Iris pigment epithelial cell (primary cell): ENCODE results near the gene TIPRL.
"Not testable (repeated sequence)": the region's sequence is repeated elsewhere in the genome, so short reads cannot be mapped to it uniquely, and the experiment has no call there.

ENCODE experiments used
- DNase-seq: peaks from one replicate; pipeline ENCODE4 v3.0.0-alpha.2; 2011; ENCODE audit warnings: low read depth

Gene TIPRL

DNA sequence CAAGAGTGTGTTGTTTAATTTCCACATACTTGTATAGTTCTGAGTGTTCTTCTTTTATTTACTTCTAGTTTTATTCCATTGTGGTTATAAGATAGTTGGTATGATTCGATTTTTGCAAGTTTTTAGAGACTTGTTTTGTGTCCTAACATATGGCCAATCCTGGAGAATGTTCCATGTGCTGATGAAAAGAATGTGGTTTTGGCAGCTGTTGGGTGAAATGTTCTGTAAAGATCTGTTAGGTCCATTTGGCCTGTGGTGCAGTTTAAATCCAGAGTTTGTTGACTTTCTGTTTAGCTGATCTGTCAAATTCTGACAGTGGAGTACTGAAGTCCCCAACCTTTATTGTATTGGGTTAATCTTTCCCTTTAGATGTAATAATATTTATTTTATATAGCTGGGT, 19.5 kb upstream of the TIPRL start:
- DNase-seq, result peak; percentile 28

DNA sequence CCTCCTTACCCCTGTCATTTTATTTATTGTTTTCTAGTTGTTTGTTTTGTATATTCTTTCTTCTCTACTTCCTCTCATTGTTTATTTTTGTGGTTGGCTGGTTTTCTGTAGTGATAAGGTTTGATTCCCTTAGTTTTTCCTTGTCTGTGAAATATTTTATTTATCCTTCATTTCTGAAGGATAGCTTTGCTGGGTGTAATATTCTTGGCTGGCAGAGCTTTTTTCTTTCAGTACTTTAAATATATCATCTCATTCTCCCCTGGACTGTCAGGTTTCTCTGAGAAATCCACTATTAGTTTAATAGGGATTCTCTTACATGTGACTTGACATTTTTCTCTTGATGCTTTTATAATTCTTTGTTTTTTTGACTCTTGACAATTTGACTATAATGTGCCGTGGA, 18.8 kb upstream of the TIPRL start:
- DNase-seq, result no peak

DNA sequence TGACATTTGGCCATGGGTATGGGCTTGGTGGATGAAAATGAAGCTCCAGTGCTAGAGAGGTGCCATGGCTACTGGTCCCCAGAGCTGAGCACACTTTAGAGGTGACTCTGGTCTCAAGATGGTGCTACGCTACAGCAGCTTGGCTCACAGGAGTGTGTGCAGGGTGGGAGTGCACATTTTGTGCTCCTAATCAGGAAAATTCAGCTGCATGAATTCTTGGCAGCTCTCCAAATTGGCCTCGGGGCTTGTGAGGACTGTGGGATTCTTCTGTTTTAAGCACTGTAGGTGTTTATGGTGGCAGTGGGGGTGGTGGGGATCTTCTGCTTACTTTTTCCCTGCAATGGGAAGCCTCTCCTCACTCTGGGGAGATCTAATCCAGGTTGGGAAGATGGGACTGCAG, 17.3 kb upstream of the TIPRL start:
- DNase-seq, result no peak

DNA sequence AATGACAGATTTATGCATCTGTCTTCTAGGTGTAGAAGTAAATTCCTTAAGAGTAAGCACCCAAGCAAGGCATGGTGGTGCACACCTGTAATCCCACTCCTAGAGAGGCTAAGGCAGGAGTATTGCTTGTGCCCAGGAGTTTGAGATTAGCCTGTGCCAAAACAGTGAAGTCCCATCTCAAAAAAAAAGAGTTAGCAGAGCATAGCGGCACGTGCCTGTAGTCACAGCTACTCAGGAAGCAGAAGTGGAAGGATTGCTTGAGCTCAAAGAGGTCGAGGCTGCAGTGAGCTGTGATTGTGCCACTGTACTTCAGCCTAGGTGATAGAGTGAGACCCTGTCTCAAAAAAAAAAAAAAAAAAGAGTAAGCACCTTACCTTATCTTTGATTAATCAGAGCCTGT, 15.1 kb upstream of the TIPRL start:
- DNase-seq, result no peak

DNA sequence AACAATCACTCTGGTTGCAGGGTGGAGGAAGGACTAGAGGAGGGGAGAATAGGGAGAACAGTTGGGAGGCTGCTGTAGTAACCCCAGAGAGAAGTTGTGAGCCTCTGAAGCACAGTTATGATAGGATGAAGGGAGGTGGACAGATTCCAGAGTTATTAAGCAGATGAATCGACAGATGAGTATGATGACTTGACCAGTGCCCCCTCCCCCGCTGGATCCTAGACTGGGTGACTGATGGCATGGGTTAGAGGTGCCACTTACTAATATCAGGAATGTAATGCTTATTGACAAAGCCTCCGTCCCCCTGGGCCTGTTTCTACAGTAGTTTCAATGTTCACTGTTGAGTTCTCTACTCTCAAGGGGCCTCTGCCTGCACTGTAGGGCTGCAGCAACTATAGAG, 14.0 kb upstream of the TIPRL start:
- no peak for DNase-seq

DNA sequence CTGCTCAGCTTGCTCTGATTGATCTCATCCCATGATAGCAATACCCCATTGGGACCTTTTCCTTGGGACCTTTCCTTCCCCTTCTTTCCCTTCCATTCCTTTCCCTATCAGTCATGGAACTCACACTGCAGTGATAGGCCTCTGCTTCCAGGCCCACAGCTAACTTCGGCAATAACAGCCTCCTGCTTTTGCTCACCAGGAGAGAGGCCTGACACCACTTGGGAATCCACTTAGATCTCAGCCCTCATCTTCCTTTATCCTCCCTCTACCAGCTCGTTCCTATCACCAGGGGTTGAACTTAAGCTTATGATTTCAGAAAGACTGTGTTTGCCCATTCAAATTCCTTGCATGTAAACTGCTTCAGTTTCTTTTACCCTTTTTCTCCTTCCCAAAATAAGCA, 11.0 kb upstream of the TIPRL start:
- DNase-seq, result no peak

DNA sequence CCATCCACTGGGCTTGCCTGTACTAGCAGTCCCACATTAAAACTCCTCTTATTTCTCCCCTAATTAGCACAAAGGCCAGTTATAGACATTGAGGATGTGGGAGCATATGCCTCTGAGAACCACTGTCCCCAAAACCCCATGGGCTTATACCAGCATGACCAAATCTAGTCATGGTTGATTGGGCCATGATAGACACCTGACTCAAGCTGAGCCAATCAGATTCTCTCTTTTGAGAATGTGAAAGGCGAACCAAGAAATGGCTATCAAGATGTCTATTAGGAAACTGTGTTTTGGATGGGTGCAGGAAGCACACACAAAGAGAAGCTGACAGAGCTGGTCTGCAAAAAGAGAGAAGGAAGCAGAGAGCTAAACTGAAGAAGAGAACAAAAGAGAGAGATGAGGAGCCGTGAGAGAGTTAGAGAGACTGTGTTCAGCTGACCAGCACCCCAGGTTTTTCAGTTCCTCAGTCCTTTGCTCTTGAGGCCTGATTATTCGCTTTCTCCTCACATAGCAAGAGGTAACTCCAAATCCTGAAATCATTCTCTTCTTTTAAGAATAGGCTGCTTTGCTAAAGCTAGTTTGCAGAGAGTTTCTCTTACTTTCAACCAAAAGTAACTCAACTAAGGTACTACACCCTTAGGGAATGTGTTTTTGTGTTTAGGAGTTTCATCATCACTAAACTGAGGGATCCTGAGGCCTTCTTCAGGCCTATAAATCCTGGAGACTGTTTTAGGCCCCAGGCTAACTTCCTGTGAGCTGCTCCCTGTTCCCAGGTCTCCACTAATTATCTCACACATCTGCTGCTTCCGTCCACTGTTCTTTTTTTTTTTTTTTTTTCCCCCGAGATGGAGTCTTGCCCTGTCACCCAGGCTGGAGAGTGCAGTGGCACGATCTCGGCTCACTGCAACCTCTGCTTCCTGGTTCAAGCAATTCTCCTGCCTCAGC, 7.9 kb upstream of the TIPRL start:
- no peak for DNase-seq

DNA sequence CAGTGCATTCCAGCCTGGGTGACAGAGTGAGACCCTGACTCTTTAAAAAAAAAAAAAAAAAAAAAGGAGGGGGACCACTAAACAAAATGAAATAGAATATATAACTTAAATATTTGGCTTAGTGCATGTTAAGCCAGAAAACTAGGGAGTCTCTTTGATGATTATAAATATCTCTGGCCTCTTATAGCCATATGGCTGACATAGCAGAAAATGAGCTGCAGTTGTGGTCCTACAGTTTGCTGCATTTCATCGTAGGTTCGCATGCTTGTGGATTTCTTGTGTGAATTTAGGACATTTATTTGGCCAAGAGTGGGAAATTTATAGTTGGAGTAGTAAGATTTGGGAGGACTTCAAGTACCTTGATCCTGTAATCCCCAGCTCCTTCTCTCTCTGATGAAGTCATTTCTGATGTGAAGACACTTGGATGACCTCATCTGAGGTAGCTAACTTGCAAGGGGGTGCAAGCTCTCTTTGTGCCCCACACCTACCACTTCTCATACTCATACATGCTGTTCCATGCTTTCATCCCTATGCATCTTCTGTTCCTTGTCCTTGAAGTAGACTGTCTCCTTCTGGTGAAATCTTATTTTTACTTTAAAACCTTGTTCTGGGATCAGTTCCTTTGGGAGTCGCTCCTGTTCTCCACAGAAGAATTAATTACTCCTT, 6.4 kb upstream of the TIPRL start:
- no peak for DNase-seq

DNA sequence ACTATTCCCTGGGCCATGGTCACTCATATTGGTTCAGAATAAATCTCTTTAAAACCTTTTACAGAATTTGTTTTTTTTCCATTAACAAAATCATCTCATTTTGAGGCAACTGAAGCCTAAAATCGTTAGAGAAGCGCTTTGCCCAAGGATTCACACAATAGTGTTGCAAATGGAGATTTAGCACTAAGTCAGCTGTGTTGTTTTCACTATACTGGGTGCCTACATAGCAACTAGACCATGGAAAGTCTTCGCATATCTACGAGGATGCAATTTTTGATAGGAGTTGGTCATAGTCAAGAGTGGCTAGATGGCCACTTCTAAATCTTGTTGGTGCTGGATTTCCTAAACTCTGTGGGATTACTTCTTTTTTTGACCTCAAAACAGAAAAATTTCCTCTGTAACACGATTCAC, 530 bp upstream of the TIPRL start:
- DNase-seq, result no peak

DNA sequence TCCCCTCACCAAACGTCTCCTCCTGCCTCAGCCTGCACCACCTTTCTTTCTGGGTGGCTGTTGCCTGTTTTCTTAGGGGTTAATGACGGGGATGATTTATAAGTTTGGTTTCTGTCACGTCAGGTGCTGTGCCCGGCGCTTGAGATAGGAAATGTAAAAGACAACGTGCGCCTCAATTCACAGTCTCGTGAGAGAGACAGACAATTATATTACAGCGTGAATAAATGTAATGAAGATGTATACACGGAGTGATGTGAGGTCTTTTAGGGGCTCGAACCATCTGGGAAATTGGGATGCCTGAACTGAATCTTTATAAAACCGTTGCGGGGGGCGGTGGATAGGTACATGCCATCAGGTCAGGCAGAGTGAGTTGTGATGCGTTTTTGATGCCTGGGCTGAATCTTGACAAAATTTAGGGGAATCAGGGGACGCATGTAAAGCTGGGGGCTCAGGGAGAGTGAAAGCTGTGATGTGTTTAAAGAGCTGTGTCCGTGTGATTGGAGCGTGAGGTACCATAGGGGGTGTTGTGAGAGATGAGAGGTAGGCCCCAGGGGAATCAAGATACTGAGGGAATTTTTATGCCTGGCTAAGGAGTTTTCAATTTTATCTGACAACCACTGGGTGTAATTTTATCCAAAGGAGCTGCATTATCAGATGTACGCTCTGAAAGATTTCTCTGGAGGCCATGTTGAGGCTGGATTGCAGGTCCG, 831 bp downstream of the TIPRL start:
- DNase-seq, result peak; percentile 27

DNA sequence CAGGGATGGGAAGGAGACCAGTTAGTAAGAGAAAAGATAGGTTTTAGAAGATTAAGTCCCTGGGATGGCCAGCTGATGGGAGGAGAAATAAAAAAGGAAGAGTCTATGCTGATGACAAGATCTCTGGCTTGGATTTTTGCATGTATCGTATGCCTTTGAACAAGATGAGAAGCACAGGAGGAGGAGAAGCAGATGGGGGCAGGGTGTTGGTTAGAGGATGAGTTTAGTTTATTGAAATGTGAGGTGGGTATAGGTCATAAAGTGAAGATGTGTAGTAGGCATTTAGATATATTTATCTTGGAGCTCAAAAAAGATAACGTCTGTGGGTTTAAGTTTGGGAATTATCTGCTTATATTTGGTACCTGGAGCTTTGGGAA, 1.4 kb downstream of the TIPRL start:
- DNase-seq, result peak; percentile 9

DNA sequence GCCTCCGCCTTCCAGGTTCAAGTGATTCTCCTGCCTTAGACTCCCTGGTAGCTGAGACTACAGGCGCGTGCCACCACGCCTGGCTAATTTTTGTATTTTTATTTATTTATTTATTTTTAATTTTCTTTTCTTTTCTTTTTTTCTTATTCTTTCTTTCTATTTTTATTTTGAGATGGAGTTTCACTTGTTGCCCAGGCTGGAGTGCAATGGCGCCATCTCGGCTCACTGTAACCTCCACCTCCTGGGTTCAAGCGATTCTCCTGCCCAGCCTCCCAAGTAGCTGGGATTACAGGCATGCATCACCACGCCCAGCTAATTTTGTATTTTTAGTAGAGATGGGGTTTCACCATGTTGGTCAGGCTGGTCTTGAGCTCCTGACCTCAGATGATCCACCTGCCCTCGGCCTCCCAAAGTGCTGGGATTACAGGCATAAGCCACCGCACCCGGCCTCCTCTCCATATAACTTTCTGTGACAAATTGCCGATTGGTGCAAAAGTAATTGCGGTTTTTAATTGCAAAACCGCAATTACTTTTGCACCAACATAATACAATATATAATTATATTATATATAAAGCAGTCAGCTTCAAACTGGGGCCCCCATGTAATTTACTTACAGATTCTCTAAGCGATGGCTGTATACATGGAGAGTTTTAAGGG, 2.4 kb downstream of the TIPRL start:
- DNase-seq, result not testable (repeated sequence)

DNA sequence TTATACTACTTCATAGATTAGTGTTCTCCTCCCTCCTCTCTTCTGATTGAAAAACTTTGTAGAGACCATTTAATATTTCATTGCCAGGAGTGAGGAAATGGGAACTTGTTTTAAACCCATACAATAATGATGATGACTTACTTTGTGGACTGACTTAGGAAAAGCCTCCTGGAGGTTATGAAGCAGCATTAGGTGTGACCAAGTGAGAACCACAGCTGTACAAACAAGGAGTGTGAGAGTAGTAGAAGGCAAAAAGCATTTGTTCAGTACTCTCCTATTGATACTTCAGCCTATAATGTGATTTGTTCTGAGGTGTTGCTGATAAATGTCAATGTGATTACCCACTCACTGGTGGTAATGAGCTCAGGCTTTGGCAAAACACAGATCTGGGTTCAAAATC, 8.4 kb downstream of the TIPRL start:
- no peak for DNase-seq

DNA sequence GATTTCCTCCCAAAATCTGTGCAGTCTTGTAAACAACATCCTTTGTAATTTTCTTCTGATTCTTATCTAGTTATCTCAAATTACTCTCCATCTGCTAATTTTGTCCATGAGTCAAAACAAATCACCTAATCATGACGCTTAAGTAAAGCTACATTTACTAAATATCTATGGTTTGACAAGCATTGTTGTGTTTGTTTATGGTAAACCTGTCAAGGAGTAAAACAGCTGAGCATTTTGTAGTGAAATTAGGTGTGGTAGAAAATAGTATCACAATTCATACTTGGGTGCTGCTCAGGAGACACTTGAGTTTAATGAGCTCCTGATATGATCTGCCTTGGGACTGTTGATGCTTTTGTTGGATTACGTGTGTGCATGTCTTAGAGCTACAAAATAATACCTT, 11.6 kb downstream of the TIPRL start:
- DNase-seq, result no peak

DNA sequence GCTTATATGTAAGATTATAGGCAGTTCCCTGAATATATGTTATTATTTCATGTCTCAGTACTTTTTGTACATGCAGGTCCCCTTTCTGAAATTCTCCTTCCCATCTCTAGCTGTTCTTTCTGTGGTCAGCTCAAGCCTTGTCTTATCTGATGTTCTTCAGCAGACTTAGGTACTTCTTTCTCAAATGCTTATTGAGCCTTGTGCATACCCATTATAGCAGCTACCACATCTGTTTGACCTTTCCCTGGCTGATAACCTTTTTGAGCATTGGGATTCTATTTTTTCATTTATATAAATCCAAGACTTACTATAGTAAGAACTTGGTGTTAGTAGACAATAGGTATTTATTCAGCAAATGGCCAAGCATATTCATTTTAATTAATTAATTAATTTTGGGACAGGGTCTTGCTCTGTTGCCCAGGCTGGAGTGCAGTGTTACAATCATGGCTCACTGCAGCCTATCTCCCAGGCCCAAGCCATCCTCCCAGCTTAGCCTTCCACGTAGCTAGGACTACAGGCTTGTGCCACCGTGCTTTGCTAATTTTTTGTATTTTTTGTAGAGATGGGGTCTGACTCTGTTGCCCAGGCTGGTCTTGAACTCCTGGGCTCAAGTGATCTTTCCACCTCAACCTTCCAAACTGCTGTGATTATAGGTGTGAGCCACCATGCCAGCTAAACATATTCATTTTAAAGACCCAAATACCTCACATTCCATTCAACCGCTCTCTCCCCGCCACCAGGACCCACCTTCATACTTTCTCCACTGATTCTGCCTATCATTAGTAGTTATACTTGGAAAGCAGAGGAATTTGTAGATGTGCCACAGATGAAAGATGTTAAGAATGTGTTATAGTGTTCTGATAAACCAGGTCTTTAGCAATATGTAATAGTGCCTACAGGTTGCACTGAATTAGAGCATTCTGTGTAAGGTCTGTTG, 16.7 kb downstream of the TIPRL start:
- peak; percentile 12 for DNase-seq

DNA sequence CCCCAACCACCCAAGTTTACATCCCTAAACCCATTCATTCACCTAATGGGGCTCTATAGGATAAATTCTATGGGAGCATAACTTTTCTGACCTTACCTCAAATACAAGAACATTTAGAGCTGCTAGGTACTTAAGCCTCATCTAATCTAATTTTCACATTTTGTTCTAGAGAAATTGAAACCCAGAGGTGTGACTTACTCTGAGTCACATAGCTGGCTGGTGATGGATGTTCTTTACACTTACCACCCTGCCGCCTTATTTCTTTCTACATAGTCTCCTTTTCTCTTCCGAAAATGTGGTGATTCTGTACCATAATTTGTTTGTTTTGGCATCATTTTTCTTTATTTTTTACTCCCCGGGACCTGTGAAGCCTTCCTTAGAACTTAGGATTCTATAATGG, 20.3 kb downstream of the TIPRL start:
- no peak for DNase-seq

DNA sequence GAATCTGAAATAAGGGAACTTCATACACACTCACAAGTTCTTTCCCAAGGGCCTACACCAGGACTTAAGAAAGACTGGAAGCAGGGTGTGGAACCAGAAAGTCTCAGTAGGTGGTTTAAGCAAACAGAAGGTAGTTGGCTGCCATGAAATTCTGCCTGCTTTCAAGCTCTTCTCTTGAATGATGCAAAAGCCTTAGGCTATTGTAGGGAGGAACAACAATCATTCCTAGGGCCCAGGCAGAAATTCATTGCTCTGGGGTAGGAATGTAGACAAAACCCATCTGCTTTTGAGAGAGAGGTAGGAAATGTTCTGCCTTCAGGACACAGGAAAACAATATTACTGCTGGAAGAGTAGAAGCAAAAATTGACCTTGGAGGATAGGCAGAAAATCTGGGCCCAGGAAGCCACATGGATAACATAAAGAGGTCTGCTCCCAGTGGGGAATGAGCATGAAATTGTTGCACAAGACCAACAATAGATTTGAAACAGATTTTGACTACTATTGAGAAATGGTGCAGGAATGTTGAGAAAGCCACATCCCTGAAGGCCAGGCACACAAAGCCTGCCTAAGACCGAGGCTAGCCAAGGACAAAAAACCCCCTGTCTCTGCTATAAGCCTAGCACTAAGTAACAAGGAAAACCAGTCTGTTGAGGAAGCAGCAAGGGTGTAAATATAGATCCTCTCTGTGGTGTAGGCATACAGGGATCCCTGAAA, 24.3 kb downstream of the TIPRL start:
- DNase-seq, result peak; percentile 91

DNA sequence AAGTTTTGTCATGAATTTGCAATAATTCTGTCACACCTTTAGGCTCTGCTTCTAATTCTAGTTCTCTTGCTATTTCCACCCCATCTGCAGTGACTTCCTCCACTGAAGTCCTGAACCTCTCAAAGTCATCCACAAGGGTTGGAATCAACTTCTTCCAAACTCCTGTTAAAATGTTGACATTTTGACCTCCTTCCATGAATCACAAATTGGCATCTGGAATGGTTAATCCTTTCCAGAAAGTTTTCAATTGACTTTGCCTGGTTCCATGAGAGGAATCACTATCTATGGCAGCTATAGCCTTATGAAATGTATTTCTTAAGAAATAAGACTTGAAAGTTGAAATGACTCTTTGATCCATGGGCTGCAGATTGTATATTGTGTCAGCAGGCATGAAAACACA, 27.3 kb downstream of the TIPRL start:
- DNase-seq, result no peak

DNA sequence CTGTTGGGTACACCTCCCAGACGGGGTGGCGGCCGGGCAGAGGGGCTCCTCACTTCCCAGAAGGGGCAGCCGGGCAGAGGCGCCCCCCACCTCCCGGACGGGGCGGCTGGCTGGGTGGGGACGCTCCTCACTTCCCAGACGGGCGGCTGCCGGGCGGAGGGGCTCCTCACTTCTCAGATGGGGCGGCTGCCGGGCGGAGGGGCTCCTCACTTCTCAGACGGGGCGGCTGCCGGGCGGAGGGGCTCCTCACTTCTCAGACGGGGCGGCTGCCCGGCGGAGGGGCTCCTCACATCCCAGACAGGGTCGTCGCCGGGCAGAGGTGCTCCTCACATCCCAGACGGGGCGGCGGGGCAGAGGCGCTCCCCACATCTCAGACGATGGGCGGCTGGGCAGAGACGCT, 28.9 kb downstream of the TIPRL start:
- not testable (repeated sequence) for DNase-seq

DNA sequence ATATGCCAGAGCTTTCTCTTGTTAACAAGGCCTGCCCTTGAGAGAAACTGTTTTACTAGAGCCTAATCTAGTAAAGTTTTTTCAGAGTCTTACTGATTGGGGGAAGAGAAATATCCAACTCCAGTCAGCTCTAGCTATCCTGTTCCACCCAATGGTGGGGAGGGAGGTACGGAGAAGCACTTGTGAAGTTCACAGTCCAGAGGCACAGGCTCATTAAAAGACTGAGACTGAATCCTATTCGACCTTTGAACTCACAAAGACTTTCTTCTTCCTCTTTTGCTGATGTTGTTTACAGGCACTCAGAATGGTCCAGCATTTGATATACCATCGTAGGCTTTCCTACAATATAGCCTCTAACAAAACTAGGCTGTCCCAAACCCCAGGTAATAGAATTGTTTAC, 31.6 kb downstream of the TIPRL start:
- DNase-seq, result no peak

DNA sequence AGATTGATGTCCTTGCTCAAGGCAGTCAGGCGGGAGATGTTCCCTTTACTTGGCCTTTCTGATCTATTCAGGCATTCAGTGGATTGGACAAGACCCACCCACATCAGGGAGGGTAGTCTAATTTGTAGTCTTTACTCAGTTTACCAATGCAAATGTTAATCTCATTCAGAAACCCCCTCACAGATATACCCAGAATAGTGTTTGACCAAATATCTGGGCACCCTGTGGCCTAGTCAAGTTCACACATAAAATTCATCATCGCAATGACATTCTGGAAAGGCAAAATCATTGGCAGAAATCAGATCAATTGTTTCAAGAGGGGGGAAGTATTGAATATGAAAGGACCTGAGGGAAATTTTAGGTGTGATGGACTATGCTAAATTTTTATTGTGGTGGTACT, 34.6 kb downstream of the TIPRL start:
- DNase-seq, result no peak
